Activated CD8-positive, alpha-beta T cell treated with anti-CD3 and anti-CD28 coated beads for 36 hours (primary cell): ENCODE data around the gene NABP1. TPM values are rescaled to one million over a fixed set of nuclear protein-coding genes. Genes with fewer than 3 reads are reported as not detected.

Experiments
- ATAC-seq: fragments of 200-7000 bp; cut with Tn5 transposase; one replicate; pipeline ENCODE4 v1.10.0; 2021; ENCODE audit warnings: mild to moderate bottlenecking, moderate library complexity
- CTCF ChIA-PET: fragments of 350-600 bp; sonication (Branson Sonifier 250); formaldehyde crosslinking; loops from one replicate; lab custom pipeline; 2021; ENCODE audit warnings: antibody characterized with exemption; lab: Charles Lee
- POLR2A ChIA-PET: fragments of 350-600 bp; sonication (Branson Sonifier 250); formaldehyde crosslinking; loops from one replicate; lab custom pipeline; 2021; ENCODE audit warnings: antibody characterized with exemption; lab: Charles Lee
- DNase-seq: peaks from one replicate; pipeline ENCODE4 v3.0.0-alpha.2; 2020
- H3K27ac Mint-ChIP-seq: one replicate; pipeline ENCODE4 v1.8.0; 2021; ENCODE audit warnings: mild to moderate bottlenecking, mixed read lengths
- H3K27me3 Mint-ChIP-seq: one replicate; pipeline ENCODE4 v1.8.0; 2021; ENCODE audit warnings: mixed read lengths
- H3K36me3 Mint-ChIP-seq: one replicate; pipeline ENCODE4 v1.8.0; 2021; ENCODE audit warnings: low read depth, mixed read lengths
- H3K4me1 Mint-ChIP-seq: one replicate; pipeline ENCODE4 v1.8.0; 2021; ENCODE audit warnings: low read depth, mixed read lengths
- H3K4me3 Mint-ChIP-seq: one replicate; pipeline ENCODE4 v1.8.0; 2021; ENCODE audit warnings: mild to moderate bottlenecking, moderate library complexity, mixed read lengths
- H3K9me3 Mint-ChIP-seq: one replicate; pipeline ENCODE4 v1.8.0; 2021; ENCODE audit warnings: mixed read lengths
- CTCF ChIP-seq: fragments of 200-600 bp; IDR thresholded peaks from one replicate; pipeline ENCODE4 v1.8.0; 2022; ENCODE audit warnings: antibody characterized with exemption, mild to moderate bottlenecking
- intact Hi-C: fragments of 100-400 bp; cut with micrococcal nuclease; formaldehyde crosslinking; loops from one replicate; pipeline ENCODE4 v1.10.0; 2022
- total RNA-seq, 2 experiments: library from RNA; stranded (reverse); gene quantifications; one replicate each; pipeline ENCODE4 v1.2.3, GENCODE V29; 2021

Gene NABP1
- total RNA-seq, 2 experiments from 2014 or later = 30.5 to 31.7 TPM

GRCh38 chr2:191688934-191689695, 11.2 kb downstream of the NABP1 start:
- no peak for DNase-seq
- H3K27ac Mint-ChIP-seq = peak overlapping the region; percentile 70
- ChIA-PET POLR2A (interaction anchor here (0.5 to 2.9 kb wide), 3 partner anchors 10 to 123 kb away, joined by 3 to 19 read pairs (median 3); partner anchors contain the start of gene NABP1), CTCF (interaction anchor here (0.9 to 2.7 kb wide), 4 partner anchors 118 to 125 kb away, joined by 3 to 22 read pairs (median 8); no protein-coding TSS in a partner anchor)
- H3K27me3 Mint-ChIP-seq = no peaks in the 10 kb centered on the region
- no peak overlapping the region for H3K4me3 Mint-ChIP-seq
- H3K4me1 Mint-ChIP-seq = peaks cover 65% of the 10 kb centered on the region
- intact Hi-C loops = no loop called here
- TF ChIP-seq CTCF = no peak
- peaks cover 46% of the 10 kb centered on the region for H3K36me3 Mint-ChIP-seq
- ATAC-seq = peak; percentile 51
- H3K9me3 Mint-ChIP-seq = no peaks in the 10 kb centered on the region

- no peak for TF ChIP-seq CTCF
- Mint-ChIP-seq H3K27me3 (no peaks in the 10 kb centered on the region), H3K36me3 (peaks cover 42% of the 10 kb centered on the region), H3K9me3 (no peaks in the 10 kb centered on the region), H3K4me1 (peaks cover 63% of the 10 kb centered on the region), H3K27ac (no peak overlapping the region), H3K4me3 (no peak overlapping the region)
- POLR2A ChIA-PET = interaction anchor here (2.9 kb wide), 1 partner anchor 12 kb away, joined by 19 read pairs; the partner anchor contains the start of gene NABP1
- intact Hi-C loops = loop anchor here (2.0 kb wide), 1 partner anchor 120 kb away; no protein-coding TSS in a partner anchor
- no peak for DNase-seq
- CTCF ChIA-PET = interaction anchor here (2.7 kb wide), 1 partner anchor 124 kb away, joined by 22 read pairs; no protein-coding TSS in a partner anchor
- no peak for ATAC-seq
Measured at GRCh38 chr2:191690327-191690726, 12.4 kb downstream of the NABP1 start.

- TF ChIP-seq CTCF = peak; percentile 60
- no peaks in the 10 kb centered on the region for H3K27me3 Mint-ChIP-seq
- DNase-seq (peak; percentile 72), ATAC-seq (peak; percentile 74)
- H3K9me3 Mint-ChIP-seq = no peaks in the 10 kb centered on the region
- H3K36me3 Mint-ChIP-seq = peaks cover 33% of the 10 kb centered on the region
- intact Hi-C loops = loop anchor here (2.0 kb wide), 1 partner anchor 120 kb away; no protein-coding TSS in a partner anchor
- ChIA-PET POLR2A (interaction anchor here (1.0 to 1.2 kb wide), 3 partner anchors 13 to 136 kb away, joined by 3 to 4 read pairs (median 3); partner anchors contain the start of gene NABP1), CTCF (interaction anchor here (0.6 to 1.6 kb wide), 20 partner anchors 9 to 154 kb away, joined by 3 to 18 read pairs (median 4); no protein-coding TSS in a partner anchor)
- peaks cover 57% of the 10 kb centered on the region for H3K4me1 Mint-ChIP-seq
- no peak overlapping the region for H3K4me3 Mint-ChIP-seq
- no peak overlapping the region for H3K27ac Mint-ChIP-seq
Measured at GRCh38 chr2:191691016-191691735, 13.2 kb downstream of the NABP1 start.

- ChIA-PET POLR2A (interaction anchor here (1.0 to 1.2 kb wide), 3 partner anchors 14 to 137 kb away, joined by 3 to 4 read pairs (median 3); partner anchors contain the start of gene NABP1), CTCF (interaction anchor here (0.9 to 1.6 kb wide), 17 partner anchors 9 to 138 kb away, joined by 3 to 18 read pairs (median 6); no protein-coding TSS in a partner anchor)
- ATAC-seq = no peak
- TF ChIP-seq CTCF = no peak
- Mint-ChIP-seq H3K9me3 (no peaks in the 10 kb centered on the region), H3K4me1 (peaks cover 51% of the 10 kb centered on the region), H3K27ac (no peak overlapping the region), H3K36me3 (peaks cover 26% of the 10 kb centered on the region), H3K27me3 (no peaks in the 10 kb centered on the region), H3K4me3 (no peak overlapping the region)
- intact Hi-C loops = loop anchor here (2.0 kb wide), 1 partner anchor 121 kb away; no protein-coding TSS in a partner anchor
- no peak for DNase-seq
Measured at GRCh38 chr2:191691898-191692297, 14.0 kb downstream of the NABP1 start.
